Ishikawa (cell line): ENCODE data around the gene SPIB.
A peak's percentile ranks its signal among the peaks of the same experiment; 100 is the strongest.

Experiments used
- CEBPB ChIP-seq: IDR thresholded peaks from 2 replicates; pipeline ENCODE4 v1.6.1; 2012
- CREB1 ChIP-seq: IDR thresholded peaks from 2 replicates; pipeline ENCODE4 v1.6.1; 2012; ENCODE audit warnings: low read depth
- EGR1 ChIP-seq: IDR thresholded peaks from 2 replicates; pipeline ENCODE4 v1.6.1; 2012
- EP300 ChIP-seq: IDR thresholded peaks from 2 replicates; pipeline ENCODE4 v1.6.1; 2012; ENCODE audit warnings: borderline replicate concordance
- FOXM1 ChIP-seq: IDR thresholded peaks from 2 replicates; pipeline ENCODE4 v1.6.1; 2012; ENCODE audit warnings: low read depth, borderline replicate concordance
- NFIC ChIP-seq: IDR thresholded peaks from 2 replicates; pipeline ENCODE4 v1.6.1; 2012
- RAD21 ChIP-seq: IDR thresholded peaks from 2 replicates; pipeline ENCODE4 v1.6.1; 2012; ENCODE audit warnings: low read depth
- TAF1 ChIP-seq: IDR thresholded peaks from 2 replicates; pipeline ENCODE4 v1.6.1; 2012; ENCODE audit warnings: low read depth, mild to moderate bottlenecking
- TCF12 ChIP-seq: IDR thresholded peaks from 2 replicates; pipeline ENCODE4 v1.6.1; 2012; ENCODE audit warnings: low read depth
- TEAD4 ChIP-seq: IDR thresholded peaks from 2 replicates; pipeline ENCODE4 v1.6.1; 2012
- YY1 ChIP-seq: IDR thresholded peaks from 2 replicates; pipeline ENCODE4 v1.6.1; 2012; ENCODE audit warnings: low read depth
- ZBTB7A ChIP-seq: IDR thresholded peaks from 2 replicates; pipeline ENCODE4 v1.6.1; 2012; ENCODE audit warnings: low read depth
- TF ChIP-seq, protein P1 (sequence below): IDR thresholded peaks from 2 replicates; pipeline ENCODE4 v1.6.1; 2012
- TF ChIP-seq, protein P2 (sequence below): IDR thresholded peaks from 2 replicates; pipeline ENCODE4 v1.6.1; 2012
- TF ChIP-seq, protein P3 (sequence below): IDR thresholded peaks from 2 replicates; pipeline ENCODE4 v1.6.1; 2012; ENCODE audit warnings: low read depth, mild to moderate bottlenecking

The SPIB gene

DNA sequence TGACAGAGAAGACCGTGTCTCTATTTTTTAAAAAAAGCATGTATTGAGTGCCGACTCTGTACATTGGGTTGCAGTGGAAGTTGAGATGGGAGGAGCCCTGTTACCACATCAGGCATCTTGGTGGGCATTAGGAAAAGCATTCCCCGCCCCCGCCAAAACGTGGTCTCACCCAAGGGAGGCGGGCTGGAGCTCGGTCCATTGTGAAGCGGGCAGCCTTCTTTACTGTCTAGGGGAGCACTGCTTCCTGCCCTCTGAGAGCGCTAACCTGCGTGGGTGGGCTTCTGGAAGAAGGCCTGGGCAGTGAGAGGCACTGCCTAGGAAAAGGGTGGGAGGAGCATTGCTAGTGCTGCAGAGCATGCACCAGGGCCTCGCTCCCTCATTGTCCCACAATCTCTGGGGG lies 38.6 kb upstream of the SPIB start:
- TF ChIP-seq EP300 (no peak), TEAD4 (no peak)

GRCh38 chr19:50380751-50381151 lies 38.0 kb upstream of the SPIB start:
- TF ChIP-seq CREB1 = no peak
- no peak for TF ChIP-seq TCF12
- no peak for TF ChIP-seq EGR1
- no peak for TF ChIP-seq FOXM1
- TF ChIP-seq TAF1 = no peak

DNA sequence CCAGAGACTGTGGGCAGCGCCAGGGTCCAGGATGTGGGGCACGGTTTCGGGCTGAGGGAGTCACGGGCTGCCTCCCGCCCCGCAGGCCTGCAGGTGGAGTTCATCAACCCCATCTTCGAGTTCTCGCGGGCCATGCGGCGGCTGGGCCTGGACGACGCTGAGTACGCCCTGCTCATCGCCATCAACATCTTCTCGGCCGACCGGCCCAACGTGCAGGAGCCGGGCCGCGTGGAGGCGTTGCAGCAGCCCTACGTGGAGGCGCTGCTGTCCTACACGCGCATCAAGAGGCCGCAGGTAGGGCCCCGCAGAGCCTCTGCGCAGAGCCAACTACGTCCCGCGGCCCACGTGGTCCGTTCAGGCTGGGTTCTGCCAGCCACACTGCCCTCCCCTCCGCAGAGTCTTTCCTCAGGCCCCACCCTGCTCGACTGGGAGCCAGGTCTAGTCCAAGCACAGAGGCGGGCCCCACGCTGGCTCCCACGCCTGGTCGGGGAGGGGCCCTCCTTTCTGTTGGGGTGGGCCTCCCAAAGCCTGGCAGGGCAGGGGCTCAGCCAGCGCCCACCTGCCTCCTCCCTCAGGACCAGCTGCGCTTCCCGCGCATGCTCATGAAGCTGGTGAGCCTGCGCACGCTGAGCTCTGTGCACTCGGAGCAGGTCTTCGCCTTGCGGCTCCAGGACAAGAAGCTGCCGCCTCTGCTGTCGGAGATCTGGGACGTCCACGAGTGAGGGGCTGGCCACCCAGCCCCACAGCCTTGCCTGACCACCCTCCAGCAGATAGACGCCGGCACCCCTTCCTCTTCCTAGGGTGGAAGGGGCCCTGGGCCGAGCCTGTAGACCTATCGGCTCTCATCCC lies 36.6 kb upstream of the SPIB start:
- TF ChIP-seq, protein P1, sequence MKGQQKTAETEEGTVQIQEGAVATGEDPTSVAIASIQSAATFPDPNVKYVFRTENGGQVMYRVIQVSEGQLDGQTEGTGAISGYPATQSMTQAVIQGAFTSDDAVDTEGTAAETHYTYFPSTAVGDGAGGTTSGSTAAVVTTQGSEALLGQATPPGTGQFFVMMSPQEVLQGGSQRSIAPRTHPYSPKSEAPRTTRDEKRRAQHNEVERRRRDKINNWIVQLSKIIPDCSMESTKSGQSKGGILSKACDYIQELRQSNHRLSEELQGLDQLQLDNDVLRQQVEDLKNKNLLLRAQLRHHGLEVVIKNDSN = no peak
- TF ChIP-seq, protein P2, sequence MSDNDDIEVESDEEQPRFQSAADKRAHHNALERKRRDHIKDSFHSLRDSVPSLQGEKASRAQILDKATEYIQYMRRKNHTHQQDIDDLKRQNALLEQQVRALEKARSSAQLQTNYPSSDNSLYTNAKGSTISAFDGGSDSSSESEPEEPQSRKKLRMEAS = no peak
- TF ChIP-seq TCF12 = no peak
- TF ChIP-seq, protein P3, sequence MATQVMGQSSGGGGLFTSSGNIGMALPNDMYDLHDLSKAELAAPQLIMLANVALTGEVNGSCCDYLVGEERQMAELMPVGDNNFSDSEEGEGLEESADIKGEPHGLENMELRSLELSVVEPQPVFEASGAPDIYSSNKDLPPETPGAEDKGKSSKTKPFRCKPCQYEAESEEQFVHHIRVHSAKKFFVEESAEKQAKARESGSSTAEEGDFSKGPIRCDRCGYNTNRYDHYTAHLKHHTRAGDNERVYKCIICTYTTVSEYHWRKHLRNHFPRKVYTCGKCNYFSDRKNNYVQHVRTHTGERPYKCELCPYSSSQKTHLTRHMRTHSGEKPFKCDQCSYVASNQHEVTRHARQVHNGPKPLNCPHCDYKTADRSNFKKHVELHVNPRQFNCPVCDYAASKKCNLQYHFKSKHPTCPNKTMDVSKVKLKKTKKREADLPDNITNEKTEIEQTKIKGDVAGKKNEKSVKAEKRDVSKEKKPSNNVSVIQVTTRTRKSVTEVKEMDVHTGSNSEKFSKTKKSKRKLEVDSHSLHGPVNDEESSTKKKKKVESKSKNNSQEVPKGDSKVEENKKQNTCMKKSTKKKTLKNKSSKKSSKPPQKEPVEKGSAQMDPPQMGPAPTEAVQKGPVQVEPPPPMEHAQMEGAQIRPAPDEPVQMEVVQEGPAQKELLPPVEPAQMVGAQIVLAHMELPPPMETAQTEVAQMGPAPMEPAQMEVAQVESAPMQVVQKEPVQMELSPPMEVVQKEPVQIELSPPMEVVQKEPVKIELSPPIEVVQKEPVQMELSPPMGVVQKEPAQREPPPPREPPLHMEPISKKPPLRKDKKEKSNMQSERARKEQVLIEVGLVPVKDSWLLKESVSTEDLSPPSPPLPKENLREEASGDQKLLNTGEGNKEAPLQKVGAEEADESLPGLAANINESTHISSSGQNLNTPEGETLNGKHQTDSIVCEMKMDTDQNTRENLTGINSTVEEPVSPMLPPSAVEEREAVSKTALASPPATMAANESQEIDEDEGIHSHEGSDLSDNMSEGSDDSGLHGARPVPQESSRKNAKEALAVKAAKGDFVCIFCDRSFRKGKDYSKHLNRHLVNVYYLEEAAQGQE = no peak
- no peak for TF ChIP-seq TEAD4
- TF ChIP-seq NFIC = no peak
- TF ChIP-seq EGR1 = no peak
- TF ChIP-seq EP300 = no peak
- TF ChIP-seq ZBTB7A = no peak
- TF ChIP-seq CEBPB = no peak
- no peak for TF ChIP-seq RAD21
- TF ChIP-seq TAF1 = no peak
- TF ChIP-seq YY1 = no peak
- TF ChIP-seq FOXM1 = no peak

- no peak for TF ChIP-seq EGR1
- no peak for TF ChIP-seq YY1
- no peak for TF ChIP-seq NFIC
- no peak for TF ChIP-seq CEBPB
- no peak for TF ChIP-seq TAF1
- TF ChIP-seq TEAD4 = no peak
- TF ChIP-seq, protein P3 = no peak
These were observed 35.5 kb upstream of the SPIB start for GRCh38 chr19:50383001-50383851.

- TF ChIP-seq TCF12 (no peak; the same call in 1 of the 2 replicates), CREB1 (peak; percentile 33; the same call in 1 of the 2 replicates), ZBTB7A (no peak; the same call in 1 of the 2 replicates), YY1 (peak; percentile 31; the same call in 1 of the 2 replicates), EGR1 (peak; percentile 68; the same call in 1 of the 2 replicates), EP300 (0 out of 2 replicates have a peak, but pooled peaks have one; percentile 9), NFIC (no peak), TEAD4 (peak; percentile 53; the same call in 1 of the 2 replicates), TAF1 (no peak), CEBPB (no peak)
- TF ChIP-seq, protein P1 = peak; percentile 39; the same call in 1 of the 2 replicates
- TF ChIP-seq, protein P3 = no peak
- TF ChIP-seq, protein P2 = peak; percentile 93
These were observed 34.7 kb upstream of the SPIB start, which contains the start of gene POLD1 for GRCh38 chr19:50383852-50384684. POLD1 (plus strand) TSS chr19:50384347; CDS start chr19:50398852, 14,505 bp downstream.
